ENCODE results near the gene KLK13. TPM values are rescaled to one million over a fixed set of nuclear protein-coding genes. Genes with fewer than 3 reads are reported as not detected.
A peak's percentile ranks its signal among the peaks of the same experiment; 100 is the strongest.

KLK13 gene
- total and polyA plus RNA-seq, 2 of the 8 experiments (the other 6 are each of a cell fraction or from before 2014, with no cell fraction given) = 4.2 to 4.5 TPM

GRCh38 chr19:51076631-51077213 lies 11.8 kb upstream of the KLK13 start:
- H4K20me1 ChIP-seq (replicated peaks in 1 of 2; ENCODE audit: control insufficient read depth in 1 of 2, insufficient read depth in 2 of 2, low read length in 2 of 2) = no peaks in the 10 kb centered on the region
- no peak overlapping the region for H3K9ac ChIP-seq (replicated peaks in 1 of 4; ENCODE audit: extremely low read depth in 1 of 4, low read depth in 3 of 4, low read length in 3 of 4)
- H4K5ac ChIP-seq (ENCODE audit: insufficient read length, low read depth, low read length) = no peak overlapping the region
- H3K27ac ChIP-seq (ENCODE audit: low read depth, low read length) = no peak overlapping the region
- WGBS, 2 experiments (ENCODE audit: extremely low coverage in 1 of 2, insufficient coverage in 1 of 2, insufficient read length in 1 of 2, insufficient replicate concordance in 2 of 2, low coverage in 1 of 2, low lambda C conversion rate in 2 of 2, missing lambda C conversion rate in 1 of 2) = 86% methylated on average over 14 of the region's 14 CpGs; no CpG with 5 or more reads in 1 of the 2 experiments
- H3K4ac ChIP-seq (replicated peaks; ENCODE audit: insufficient read length, low read depth, low read length) = no peak overlapping the region
- H3K79me1 ChIP-seq (ENCODE audit: low read depth, low read length) = no peaks in the 10 kb centered on the region
- H2AFZ ChIP-seq (ENCODE audit: low read length) = no peak overlapping the region
- no peak for TF ChIP-seq SIRT6 (IDR thresholded peaks at IDR 0.05; ENCODE audit: low read length)
- no peak for TF ChIP-seq POLR2A (IDR thresholded peaks at IDR 0.05; ENCODE audit: control extremely low read depth in 1 of 2, low read depth in 2 of 2, low read length in 2 of 2)
- no peak for TF ChIP-seq JUND (IDR thresholded peaks at IDR 0.05; ENCODE audit: low read length)
- no peak for TF ChIP-seq TAF1 (IDR thresholded peaks at IDR 0.05; ENCODE audit: low read depth, low read length)
- no peak for TF ChIP-seq SIX5 (IDR thresholded peaks at IDR 0.05; ENCODE audit: low read depth, low read length)
- TF ChIP-seq CHD1 (IDR thresholded peaks at IDR 0.05; ENCODE audit: low read depth, low read length) = no peak
- no peak for TF ChIP-seq CTBP2 (IDR thresholded peaks at IDR 0.05; ENCODE audit: borderline replicate concordance, insufficient read depth, insufficient read length, low read length)
- TF ChIP-seq PHF8 (conservative IDR thresholded peaks at IDR 0.05; ENCODE audit: low read depth, low read length) = no peak
- TF ChIP-seq CEBPB (IDR thresholded peaks at IDR 0.05; ENCODE audit: low read depth, low read length) = no peak
- no peak for TF ChIP-seq EGR1 (IDR thresholded peaks at IDR 0.05; ENCODE audit: borderline replicate concordance, low read depth, low read length)
- no peak for TF ChIP-seq TEAD4 (IDR thresholded peaks at IDR 0.05; ENCODE audit: low read depth, low read length)
- TF ChIP-seq SRF (IDR thresholded peaks at IDR 0.05; ENCODE audit: low read depth, low read length) = no peak
- no peak overlapping the region for H4K8ac ChIP-seq (ENCODE audit: extremely low read depth, insufficient read depth, low read length)
- H3K56ac ChIP-seq (replicated peaks; ENCODE audit: insufficient read length, low read depth, low read length) = no peak overlapping the region
- no peak overlapping the region for H4K91ac ChIP-seq (replicated peaks; ENCODE audit: insufficient read length, low read length)
- ChIA-PET CTCF (ENCODE audit: partially characterized antibody) (interaction anchor here (0.8 to 2.0 kb wide), 6 partner anchors 18 to 154 kb away, joined by 3 to 11 read pairs (median 4); no protein-coding TSS in a partner anchor), POLR2A (ENCODE audit: partially characterized antibody) (interaction anchor here (0.7 kb wide), 1 partner anchor 12 kb away, joined by 3 read pairs; no protein-coding TSS in a partner anchor)
- no peaks in the 10 kb centered on the region for H3K27me3 ChIP-seq (replicated peaks in 1 of 4; ENCODE audit: control insufficient read depth in 3 of 4, extremely low read depth in 1 of 4, insufficient read depth in 3 of 4, low read length in 3 of 4)
- H2BK15ac ChIP-seq (ENCODE audit: low read length) = no peak overlapping the region
- H3K18ac ChIP-seq (ENCODE audit: extremely low read depth, low read length) = no peak overlapping the region
- no peak overlapping the region for H2BK120ac ChIP-seq (replicated peaks; ENCODE audit: low read depth, low read length)
- H3K4me3 ChIP-seq (ENCODE audit: extremely low read depth in 1 of 4, insufficient read depth in 2 of 4, low read depth in 3 of 4, low read length in 4 of 4) = no peak overlapping the region
- H3K4me1 ChIP-seq (replicated peaks in 1 of 4; ENCODE audit: control insufficient read depth in 3 of 4, insufficient read depth in 4 of 4, low read length in 3 of 4) = peaks cover 2 to 4% (median 2%) of the 10 kb centered on the region in 4 experiments; a peak in 4 of 7 replicates
- no peak overlapping the region; a peak in 1 of 4 replicates for H3K4me2 ChIP-seq (ENCODE audit: insufficient read depth in 1 of 2, low read depth in 2 of 2, low read length in 2 of 2)
- H3K79me2 ChIP-seq (ENCODE audit: control insufficient read depth in 1 of 2, insufficient read depth in 2 of 2, low read length in 2 of 2) = no peaks in the 10 kb centered on the region
- no peak for DNase-seq (ENCODE audit: low read depth in 1 of 2, low spot score in 2 of 2)
- no peak overlapping the region for H3K23ac ChIP-seq (ENCODE audit: insufficient read length)
- no peak overlapping the region for H2BK5ac ChIP-seq (ENCODE audit: low read depth, low read length)
- H3K36me3 ChIP-seq (ENCODE audit: control insufficient read depth in 2 of 4, insufficient read depth in 4 of 4, low read length in 3 of 4) = no peaks in the 10 kb centered on the region
- peaks cover 0 to 3% of the 10 kb centered on the region in 2 experiments; a peak in 1 of 4 replicates for H3K9me3 ChIP-seq (ENCODE audit: insufficient read depth in 2 of 2, low read depth in 1 of 2, low read length in 1 of 2)
- FAIRE-seq = no peak
- no peak overlapping the region for H3K14ac ChIP-seq (ENCODE audit: insufficient read length)
- no peaks in the 10 kb centered on the region for H3K23me2 ChIP-seq (ENCODE audit: low read depth, low read length)
- 0 out of 2 replicates have a peak overlapping the region, but pooled peaks have one; percentile 13 for H2BK20ac ChIP-seq (ENCODE audit: low read length)
- H2AK5ac ChIP-seq (ENCODE audit: low read depth, low read length) = no peak overlapping the region
- 0 out of 2 replicates have a peak overlapping the region, but pooled peaks have one; percentile 18 for H2BK12ac ChIP-seq (ENCODE audit: low read depth, low read length)
